H9 (cell line): Measurements from ENCODE around the gene CSTPP1. TPM values are rescaled to one million over a fixed set of nuclear protein-coding genes. Genes with fewer than 3 reads are reported as not detected.

ENCODE experiments used
- DNase-seq: peaks from one replicate; pipeline ENCODE4 v3.0.0-alpha.2; 2017
- H2AFZ ChIP-seq: one replicate; pipeline ENCODE4 v1.6.1; 2013; ENCODE audit warnings: mild to moderate bottlenecking, low read length, control low read depth, moderate library complexity
- H2AK5ac ChIP-seq: 2 replicates; pipeline ENCODE4 v1.6.1; 2013; ENCODE audit warnings: low read length, control low read depth, mixed read lengths; ENCODE audit not compliant: insufficient read length
- H2BK120ac ChIP-seq: one replicate; pipeline ENCODE4 v1.6.1; 2013; ENCODE audit warnings: low read depth, mild to moderate bottlenecking, low read length, control low read depth, inconsistent platforms; ENCODE audit not compliant: poor library complexity, severe bottlenecking
- H2BK12ac ChIP-seq: 2 replicates; pipeline ENCODE4 v1.6.1; 2013; ENCODE audit warnings: low read length, control low read depth, mixed read lengths, low read depth; ENCODE audit not compliant: insufficient read length
- H2BK15ac ChIP-seq: 2 replicates; pipeline ENCODE4 v1.6.1; 2013; ENCODE audit warnings: low read depth, low read length, control low read depth
- H2BK20ac ChIP-seq: one replicate; pipeline ENCODE4 v1.6.1; 2013; ENCODE audit warnings: low read depth, mild to moderate bottlenecking, low read length, control low read depth, inconsistent platforms; ENCODE audit not compliant: poor library complexity, severe bottlenecking
- H2BK5ac ChIP-seq: 2 replicates; pipeline ENCODE4 v1.6.1; 2013; ENCODE audit warnings: low read length, control low read depth, mixed read lengths; ENCODE audit not compliant: insufficient read length
- H3K14ac ChIP-seq: 2 replicates; pipeline ENCODE4 v1.6.1; 2013; ENCODE audit warnings: low read length, control low read depth; ENCODE audit not compliant: insufficient read depth
- H3K18ac ChIP-seq: 2 replicates; pipeline ENCODE4 v1.6.1; 2013; ENCODE audit warnings: low read depth, mild to moderate bottlenecking, mixed read lengths, low read length, control low read depth; ENCODE audit not compliant: insufficient read length
- H3K23ac ChIP-seq: 2 replicates; pipeline ENCODE4 v1.6.1; 2013; ENCODE audit warnings: low read length, control low read depth, mixed read lengths, low read depth; ENCODE audit not compliant: insufficient read length
- H3K23me2 ChIP-seq: 2 replicates; pipeline ENCODE4 v1.6.1; 2013; ENCODE audit warnings: low read depth, mild to moderate bottlenecking, mixed read lengths, low read length, control low read depth; ENCODE audit not compliant: insufficient read length, poor library complexity, severe bottlenecking
- H3K27ac ChIP-seq: 2 replicates; pipeline ENCODE4 v1.5.1; 2013; ENCODE audit warnings: low read length, control low read depth, mixed read lengths, low read depth; ENCODE audit not compliant: insufficient read length
- H3K27me3 ChIP-seq: 2 replicates; pipeline ENCODE4 v1.6.1; 2013; ENCODE audit warnings: low read length, control low read depth, inconsistent platforms; ENCODE audit not compliant: insufficient read depth
- H3K4ac ChIP-seq: 2 replicates; pipeline ENCODE4 v1.6.1; 2013; ENCODE audit warnings: low read depth, mild to moderate bottlenecking, control low read depth, inconsistent platforms, low read length, moderate library complexity
- H3K4me1 ChIP-seq: 2 replicates; pipeline ENCODE4 v1.6.1; 2013; ENCODE audit warnings: low read length, control low read depth, inconsistent platforms; ENCODE audit not compliant: insufficient read depth
- H3K4me2 ChIP-seq: 2 replicates; pipeline ENCODE4 v1.6.1; 2013; ENCODE audit warnings: low read length, control low read depth, mixed read lengths; ENCODE audit not compliant: insufficient read length, insufficient read depth
- H3K56ac ChIP-seq: 2 replicates; pipeline ENCODE4 v1.6.1; 2013; ENCODE audit warnings: low read depth, mild to moderate bottlenecking, mixed read lengths, low read length, control low read depth; ENCODE audit not compliant: insufficient read length
- H3K79me1 ChIP-seq: 2 replicates; pipeline ENCODE4 v1.6.1; 2013; ENCODE audit warnings: low read depth, mild to moderate bottlenecking, moderate library complexity, low read length, control low read depth, inconsistent platforms; ENCODE audit not compliant: insufficient read depth, poor library complexity, severe bottlenecking
- H3K79me2 ChIP-seq: 2 replicates; pipeline ENCODE4 v1.6.1; 2013; ENCODE audit warnings: low read length, control low read depth, inconsistent platforms; ENCODE audit not compliant: insufficient read depth
- H3K9ac ChIP-seq: 2 replicates; pipeline ENCODE4 v1.6.1; 2013; ENCODE audit warnings: low read length, control low read depth, mixed read lengths; ENCODE audit not compliant: insufficient read length; ENCODE audit errors: extremely low read depth
- H3K9me3 ChIP-seq: one replicate; pipeline ENCODE4 v1.6.1; 2013; ENCODE audit warnings: low read depth, low read length, inconsistent platforms; ENCODE audit not compliant: control insufficient read depth
- H3T11ph ChIP-seq: one replicate; pipeline ENCODE4 v1.6.1; 2013; ENCODE audit warnings: mild to moderate bottlenecking, low read length, control low read depth, inconsistent platforms
- H4K20me1 ChIP-seq: one replicate; pipeline ENCODE4 v1.6.1; 2013; ENCODE audit not compliant: control insufficient read depth, insufficient read length, insufficient read depth
- H4K5ac ChIP-seq: 2 replicates; pipeline ENCODE4 v1.6.1; 2013; ENCODE audit warnings: low read depth, mild to moderate bottlenecking, mixed read lengths, low read length, control low read depth; ENCODE audit not compliant: insufficient read length
- H4K8ac ChIP-seq: replicated peaks from 2 replicates; pipeline ENCODE4 v1.6.1; 2013; ENCODE audit warnings: low read length, control low read depth, mixed read lengths, low read depth; ENCODE audit not compliant: insufficient read length
- H4K91ac ChIP-seq: 2 replicates; pipeline ENCODE4 v1.6.1; 2013; ENCODE audit warnings: low read depth, mild to moderate bottlenecking, moderate library complexity, mixed read lengths, low read length, control low read depth; ENCODE audit not compliant: insufficient read length
- H3K27ac Mint-ChIP-seq, 3 experiments: 2 replicates in 2 of 3; 3 replicates in 1 of 3; pipeline ENCODE4 v1.8.0; 2020 to 2021; ENCODE audit warnings: mixed read lengths in 3 of 3, mild to moderate bottlenecking in 1 of 3, moderate library complexity in 1 of 3
- H3K27me3 Mint-ChIP-seq: 2 replicates; pipeline ENCODE4 v1.8.0; 2021; ENCODE audit warnings: low read depth, mild to moderate bottlenecking, moderate library complexity, mixed read lengths
- H3K36me3 Mint-ChIP-seq, 3 experiments: 2 replicates in 2 of 3; 3 replicates in 1 of 3; pipeline ENCODE4 v1.8.0; 2020 to 2021; ENCODE audit warnings: low read depth in 3 of 3, mixed read lengths in 3 of 3; ENCODE audit not compliant: insufficient read depth in 1 of 3
- H3K4me1 Mint-ChIP-seq, 2 experiments: 2 replicates each; pipeline ENCODE4 v1.8.0; 2020; ENCODE audit warnings: mixed read lengths in 2 of 2
- H3K4me3 Mint-ChIP-seq, 2 experiments: 2 replicates in 1 of 2; 3 replicates in 1 of 2; pipeline ENCODE4 v1.8.0; 2020 to 2021; ENCODE audit warnings: mild to moderate bottlenecking in 2 of 2, mixed read lengths in 2 of 2, moderate library complexity in 1 of 2
- H3K9me3 Mint-ChIP-seq, 2 experiments: 2 replicates in 1 of 2; 3 replicates in 1 of 2; pipeline ENCODE4 v1.8.0; 2020; ENCODE audit warnings: mild to moderate bottlenecking in 2 of 2, mixed read lengths in 2 of 2, moderate library complexity in 1 of 2
- CTCF ChIP-seq: fragments of 200-600 bp; sonication (generic); conservative IDR thresholded peaks from 3 replicates; pipeline ENCODE4 v1.8.0; 2021; ENCODE audit warnings: antibody characterized with exemption, mild to moderate bottlenecking
- WGBS: extraction: QIAGEN DNeasy Blood & Tissue Kit; methylation state at CpG from one replicate; pipeline ENCODE4 v1.1.7; 2013; ENCODE audit warnings: missing lambda C conversion rate, low lambda C conversion rate, mixed read lengths; ENCODE audit not compliant: insufficient read length; ENCODE audit errors: extremely low coverage; 5-methylcytosine and 5-hydroxymethylcytosine counted together
- total RNA-seq: library from RNA; stranded (reverse); gene quantifications from 2 replicates; pipeline ENCODE4 v1.2.1, GENCODE V29; 2021

Gene CSTPP1
- total RNA-seq, 1 experiment from 2014 or later: 21.2 TPM

GRCh38 chr11:47187723-47188122, 251.2 kb downstream of the CSTPP1 start:
- no peaks in the 10 kb centered on the region for H3K79me2 ChIP-seq
- H4K91ac ChIP-seq: no peak overlapping the region
- peaks cover 14% of the 10 kb centered on the region for H3K23me2 ChIP-seq
- no peak overlapping the region for H3K9ac ChIP-seq
- H3K14ac ChIP-seq: no peak overlapping the region
- no peaks in the 10 kb centered on the region for H3K4me1 ChIP-seq
- H4K8ac ChIP-seq: no peak overlapping the region
- H3K23ac ChIP-seq: no peak overlapping the region
- no peak overlapping the region for H2BK20ac ChIP-seq
- H2BK5ac ChIP-seq: no peak overlapping the region
- Mint-ChIP-seq H3K27ac (no peak overlapping the region), H3K4me3 (peak overlapping the region; percentile 71 to 91), H3K36me3 (peaks cover 0 to 6% (median 5%) of the 10 kb centered on the region in 3 experiments; a peak in 4 of 7 replicates), H3K27me3 (peaks cover 28% of the 10 kb centered on the region), H3K4me1 (peaks cover 18 to 28% of the 10 kb centered on the region in 2 experiments), H3K9me3 (no peaks in the 10 kb centered on the region)
- no peak overlapping the region for H2BK15ac ChIP-seq
- no peak overlapping the region for H2BK12ac ChIP-seq
- H3T11ph ChIP-seq: no peak overlapping the region
- H4K5ac ChIP-seq: no peak overlapping the region
- no peaks in the 10 kb centered on the region for H4K20me1 ChIP-seq
- H3K18ac ChIP-seq: no peak overlapping the region
- peak overlapping the region; percentile 50 for H3K4me2 ChIP-seq
- no peak for DNase-seq
- no peak overlapping the region for H2AFZ ChIP-seq
- TF ChIP-seq CTCF: no peak
- no peaks in the 10 kb centered on the region for H3K79me1 ChIP-seq
- no peak overlapping the region for H3K4ac ChIP-seq
- H3K56ac ChIP-seq: no peak overlapping the region
- H3K27me3 ChIP-seq: no peaks in the 10 kb centered on the region
- no peak overlapping the region for H2AK5ac ChIP-seq
- no peaks in the 10 kb centered on the region for H3K9me3 ChIP-seq
- no peak overlapping the region for H3K27ac ChIP-seq
- H2BK120ac ChIP-seq: no peak overlapping the region
- no CpG with 5 or more reads among the region's 5 CpGs for WGBS
